KOPT-K1 (cell line): ENCODE results near the gene NETO1.

ENCODE experiments used
- H3K27ac ChIP-seq: fragments of 200-600 bp; sonication (generic); 2 replicates; pipeline ENCODE4 v1.5.1; 2016; ENCODE audit warnings: antibody characterized with exemption, mild to moderate bottlenecking, low read depth, low read length; ENCODE audit not compliant: poor library complexity, severe bottlenecking
- H3K36me3 ChIP-seq: fragments of 200-600 bp; sonication (generic); 2 replicates; pipeline ENCODE4 v1.5.1; 2017; ENCODE audit warnings: antibody characterized with exemption, mild to moderate bottlenecking, low read length, moderate library complexity; ENCODE audit not compliant: insufficient read depth
- H3K9me3 ChIP-seq: fragments of 200-600 bp; sonication (generic); 2 replicates; pipeline ENCODE4 v1.5.1; 2017; ENCODE audit warnings: antibody characterized with exemption, low read length, mild to moderate bottlenecking; ENCODE audit not compliant: insufficient read depth, poor library complexity, severe bottlenecking

The NETO1 gene

DNA sequence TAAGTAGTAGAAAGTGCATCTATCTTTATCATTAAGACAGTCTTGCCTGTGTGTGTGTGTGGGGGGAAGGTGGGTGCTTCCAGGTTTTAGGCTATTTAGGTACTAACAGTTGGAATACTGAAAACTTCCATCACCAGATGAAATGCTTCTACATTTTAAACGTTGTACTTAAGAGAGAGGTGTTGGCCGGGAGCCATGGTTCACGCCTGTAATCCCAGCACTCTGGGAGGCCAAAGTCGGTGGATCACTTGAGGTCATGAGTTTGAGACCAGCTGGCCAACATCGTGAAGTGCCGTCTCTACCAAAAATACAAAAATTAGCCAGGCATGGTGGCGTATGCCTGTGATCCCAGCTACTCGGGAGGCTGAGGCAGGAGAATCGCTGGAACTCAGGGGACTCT is 4.0 kb downstream of the NETO1 start:
- no peaks in the 10 kb centered on the region for H3K36me3 ChIP-seq
- no peak overlapping the region for H3K27ac ChIP-seq
- peaks cover 4% of the 10 kb centered on the region for H3K9me3 ChIP-seq

GRCh38 chr18:72859088-72859487 is 8.7 kb downstream of the NETO1 start:
- Histone ChIP-seq H3K36me3 (no peaks in the 10 kb centered on the region), H3K27ac (no peak overlapping the region)

DNA sequence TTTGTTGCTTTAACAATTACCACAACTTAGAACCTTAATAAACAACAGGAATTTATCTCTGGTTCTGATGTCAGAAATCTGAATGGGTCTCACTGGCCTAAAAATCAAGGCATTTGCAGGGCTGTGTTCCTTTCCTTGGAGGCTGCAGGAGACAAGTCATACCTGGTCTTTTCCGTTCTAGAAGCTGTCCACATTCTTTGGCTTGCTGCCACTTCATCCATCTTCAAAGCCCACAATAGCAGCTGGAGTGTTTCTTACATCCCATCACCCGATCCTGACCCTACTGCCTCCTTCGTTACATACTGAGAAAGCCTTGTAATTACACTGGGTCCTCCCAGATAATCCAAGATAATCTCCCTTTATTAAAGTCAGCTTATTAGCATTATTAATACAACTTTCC is 18.1 kb downstream of the NETO1 start:
- H3K9me3 ChIP-seq = no peaks in the 10 kb centered on the region
- no peaks in the 10 kb centered on the region for H3K36me3 ChIP-seq
- H3K27ac ChIP-seq = no peak overlapping the region

More at GRCh38 chr18:72859088-72859487, 8.7 kb downstream of the NETO1 start:
- peaks cover 4% of the 10 kb centered on the region for H3K9me3 ChIP-seq

DNA sequence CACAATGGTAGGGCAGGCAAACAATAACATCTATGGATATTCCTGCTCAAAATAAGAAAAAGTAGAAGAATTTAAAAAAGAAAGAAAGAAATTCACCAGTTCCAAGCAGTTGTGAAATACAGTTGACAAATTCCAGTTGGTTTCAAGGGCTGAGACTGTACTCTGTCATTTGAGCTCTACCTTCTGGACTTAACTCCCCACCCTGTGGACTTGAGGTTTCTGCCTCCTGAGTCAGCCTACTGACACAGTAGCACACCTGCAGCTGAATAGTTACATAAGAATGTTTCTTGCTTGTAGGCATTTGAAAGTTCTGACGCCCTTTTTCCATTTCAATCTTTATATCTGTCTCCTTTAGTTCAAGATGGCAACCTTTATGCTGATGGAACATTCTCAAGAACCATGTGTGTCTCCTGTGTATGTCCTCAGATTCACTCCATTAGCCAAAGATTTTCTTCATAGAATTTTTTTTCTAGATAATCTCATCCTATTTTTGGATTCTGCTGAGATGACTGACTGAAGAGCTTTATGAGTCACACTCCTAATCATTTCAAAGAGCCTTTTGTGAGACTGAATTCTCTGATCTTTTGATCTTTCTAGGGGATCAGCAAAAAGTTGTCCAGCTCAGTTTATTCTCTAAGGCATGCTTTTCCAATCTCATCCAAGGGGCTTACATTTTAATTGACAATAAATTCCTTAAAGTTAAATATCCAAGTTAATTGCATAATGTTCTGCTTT is 19.1 kb downstream of the NETO1 start:
- Histone ChIP-seq H3K36me3 (no peaks in the 10 kb centered on the region), H3K27ac (no peak overlapping the region), H3K9me3 (no peaks in the 10 kb centered on the region)

- H3K36me3 ChIP-seq = no peaks in the 10 kb centered on the region
- no peaks in the 10 kb centered on the region for H3K9me3 ChIP-seq
- no peak overlapping the region for H3K27ac ChIP-seq
These were observed 20.0 kb downstream of the NETO1 start for GRCh38 chr18:72847771-72848170.

- no peaks in the 10 kb centered on the region for H3K9me3 ChIP-seq
- no peak overlapping the region for H3K27ac ChIP-seq
- H3K36me3 ChIP-seq = no peaks in the 10 kb centered on the region
These were observed 20.9 kb downstream of the NETO1 start for GRCh38 chr18:72846736-72847533.

GRCh38 chr18:72843743-72844142 is 24.0 kb downstream of the NETO1 start:
- Histone ChIP-seq H3K27ac (no peak overlapping the region), H3K36me3 (no peaks in the 10 kb centered on the region), H3K9me3 (no peaks in the 10 kb centered on the region)

DNA sequence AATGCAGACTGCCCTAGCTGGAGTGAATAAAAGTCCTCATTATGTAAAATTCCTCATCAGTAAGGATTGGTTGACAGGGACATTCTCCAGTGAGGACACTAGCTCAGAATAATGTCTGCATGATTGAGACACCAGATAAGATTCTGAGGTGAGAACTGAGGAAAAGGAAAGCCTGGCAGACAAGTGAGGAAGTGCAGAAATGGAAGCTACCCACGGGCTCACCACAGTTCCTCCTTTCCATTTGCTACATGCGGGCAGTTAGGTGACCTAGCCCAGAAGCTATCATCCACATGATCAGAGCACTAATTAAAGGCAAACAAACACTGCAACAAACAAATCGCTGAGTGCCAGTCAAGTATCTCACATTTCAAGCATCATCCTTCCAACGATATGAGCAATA is 27.7 kb downstream of the NETO1 start:
- Histone ChIP-seq H3K27ac (no peak overlapping the region), H3K9me3 (no peaks in the 10 kb centered on the region), H3K36me3 (no peaks in the 10 kb centered on the region)

GRCh38 chr18:72834731-72835130 is 33.1 kb downstream of the NETO1 start:
- Histone ChIP-seq H3K36me3 (no peaks in the 10 kb centered on the region), H3K9me3 (no peaks in the 10 kb centered on the region), H3K27ac (no peak overlapping the region)

GRCh38 chr18:72833471-72833870 is 34.3 kb downstream of the NETO1 start:
- Histone ChIP-seq H3K27ac (no peak overlapping the region), H3K36me3 (no peaks in the 10 kb centered on the region), H3K9me3 (no peaks in the 10 kb centered on the region)

DNA sequence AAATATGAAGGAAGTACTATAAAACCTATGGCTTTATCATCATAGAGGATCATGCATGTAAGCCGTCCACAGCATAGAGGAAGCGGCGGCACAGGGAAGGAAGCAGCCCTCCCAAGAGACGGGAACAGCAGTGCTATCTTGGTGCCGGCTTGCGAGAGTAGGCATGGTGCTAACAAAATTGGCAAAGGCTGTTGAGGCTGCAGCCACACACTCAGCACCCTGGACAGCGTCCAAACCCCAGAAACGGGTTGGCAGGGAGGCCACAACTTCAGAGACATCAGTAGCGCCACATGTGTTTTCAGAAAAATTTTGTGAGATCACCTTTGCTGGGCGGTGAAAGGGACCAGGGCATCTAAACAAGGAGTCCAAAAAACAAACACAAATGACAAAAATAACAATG is 37.7 kb downstream of the NETO1 start:
- H3K27ac ChIP-seq = no peak overlapping the region
- no peaks in the 10 kb centered on the region for H3K36me3 ChIP-seq
- no peaks in the 10 kb centered on the region for H3K9me3 ChIP-seq

- no peak overlapping the region for H3K27ac ChIP-seq
- no peaks in the 10 kb centered on the region for H3K9me3 ChIP-seq
- no peaks in the 10 kb centered on the region for H3K36me3 ChIP-seq
These were observed 39.2 kb downstream of the NETO1 start for GRCh38 chr18:72828601-72829000.

DNA sequence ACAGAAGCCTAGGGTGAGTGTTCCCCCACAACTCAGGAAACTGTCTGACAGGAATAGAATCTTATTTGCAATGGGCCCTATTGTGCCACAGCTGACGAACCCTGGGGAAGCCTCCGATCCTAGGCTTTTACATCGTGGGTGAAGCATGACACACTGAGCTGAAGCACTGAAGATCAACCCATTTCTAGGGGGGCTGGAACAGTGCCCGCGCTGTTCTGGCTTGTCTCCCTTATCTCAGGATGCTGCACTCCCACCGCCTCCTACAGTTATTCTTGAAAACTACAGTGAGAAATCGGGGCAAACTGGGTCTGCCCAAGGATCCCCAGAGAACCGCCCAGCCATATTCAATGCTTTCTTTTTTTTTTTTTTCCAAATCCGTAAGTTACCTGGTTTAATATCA is 41.1 kb downstream of the NETO1 start:
- Histone ChIP-seq H3K36me3 (no peaks in the 10 kb centered on the region), H3K27ac (no peak overlapping the region), H3K9me3 (no peaks in the 10 kb centered on the region)

- H3K27ac ChIP-seq = no peak overlapping the region
- H3K9me3 ChIP-seq = no peaks in the 10 kb centered on the region
- no peaks in the 10 kb centered on the region for H3K36me3 ChIP-seq
These were observed 44.4 kb downstream of the NETO1 start for GRCh38 chr18:72823345-72823744.

DNA sequence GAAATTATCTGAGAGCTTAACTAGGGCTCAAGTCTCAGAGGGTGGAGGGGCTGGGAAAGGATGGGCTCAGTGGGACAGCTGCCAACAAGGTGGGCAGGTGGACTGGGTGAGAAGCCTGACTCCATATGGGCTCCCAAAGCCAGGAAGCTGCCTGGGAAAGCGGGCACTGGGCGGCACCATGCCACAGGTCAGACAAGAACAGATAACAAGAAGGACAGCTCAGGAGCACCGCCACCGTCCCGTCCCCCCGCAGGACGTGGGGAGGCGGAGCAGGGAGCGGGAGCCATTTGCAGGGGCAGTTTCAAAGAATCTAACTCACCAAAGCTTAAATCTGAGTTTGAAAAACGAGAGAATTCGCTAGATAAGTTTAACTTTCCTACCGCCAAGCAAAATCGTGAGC is 45.6 kb downstream of the NETO1 start:
- Histone ChIP-seq H3K9me3 (no peaks in the 10 kb centered on the region), H3K27ac (no peak overlapping the region), H3K36me3 (no peaks in the 10 kb centered on the region)

DNA sequence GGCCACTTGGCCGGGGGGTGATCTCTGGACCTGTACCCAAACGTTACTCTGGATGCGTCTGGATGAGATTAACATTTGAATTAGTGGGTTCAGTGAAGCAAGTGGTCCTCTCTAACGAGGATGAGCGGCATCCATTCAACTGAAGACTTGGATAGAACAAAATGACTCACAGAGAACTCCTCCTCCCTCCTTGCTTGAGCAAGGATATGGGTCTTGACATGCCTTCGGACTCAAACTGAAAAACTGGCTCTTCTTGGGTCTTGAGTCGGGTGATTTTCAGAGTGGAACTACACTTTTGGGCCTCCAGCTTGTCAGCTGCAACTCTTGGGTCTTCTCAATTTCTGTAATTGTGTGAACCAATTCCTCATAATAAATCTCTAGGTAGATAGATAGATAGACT is 47.2 kb downstream of the NETO1 start:
- H3K9me3 ChIP-seq = no peaks in the 10 kb centered on the region
- no peak overlapping the region for H3K27ac ChIP-seq

More for the DNA sequence above, 47.2 kb downstream of the NETO1 start:
- H3K36me3 ChIP-seq = no peaks in the 10 kb centered on the region
